ENCODE results near the gene PKD1L1.
"Not testable (repeated sequence)": the region's sequence is repeated elsewhere in the genome, so short reads cannot be mapped to it uniquely, and the experiment has no call there.

PKD1L1 gene

DNA sequence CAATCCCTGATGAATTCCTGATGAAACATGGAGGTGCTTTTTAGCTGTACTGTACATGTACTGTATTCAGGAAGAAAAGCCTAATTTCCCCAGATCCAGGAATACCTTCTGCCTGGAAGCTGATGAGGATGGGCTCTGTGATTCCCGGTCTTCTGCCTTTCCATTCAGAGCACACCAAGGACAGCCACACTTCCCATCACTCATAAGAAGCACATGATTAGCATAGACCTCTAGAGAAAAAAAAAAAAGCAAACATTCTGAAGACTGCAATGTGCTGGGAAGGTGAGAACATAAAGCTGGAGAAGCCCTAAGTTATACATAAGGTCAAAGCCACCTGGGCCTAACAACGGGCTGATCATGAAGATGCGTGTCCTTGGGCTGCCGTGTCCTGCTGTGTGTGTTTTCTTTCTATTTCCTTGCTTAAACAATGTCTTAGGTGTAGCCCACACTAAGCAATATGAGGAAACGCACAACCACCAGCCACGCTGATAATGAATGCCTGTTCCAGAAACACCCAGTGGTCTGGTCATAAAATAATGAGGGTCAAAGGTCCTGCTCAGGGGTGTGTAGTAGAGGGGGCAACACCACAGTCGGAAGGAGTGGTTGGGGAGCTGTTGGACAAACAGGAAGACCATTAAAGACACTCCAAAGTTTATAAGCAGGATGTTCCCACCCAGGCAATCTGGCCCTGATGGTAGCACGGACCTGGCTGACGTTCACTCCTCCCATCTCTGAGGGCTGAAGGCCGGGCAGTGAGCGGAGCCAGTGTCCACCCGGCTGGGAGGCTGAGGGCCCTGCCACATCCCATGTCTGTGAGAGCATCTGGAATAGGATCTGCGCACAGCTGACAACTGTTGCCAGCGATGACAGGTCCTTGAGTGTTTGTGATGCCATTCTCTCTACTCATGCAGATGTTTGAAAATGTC, 7.9 kb downstream of the PKD1L1 start:
- in situ Hi-C loops (cut with HindIII; ENCODE audit: low sequenced_read_pairs) = loop anchor here (5.0 kb wide), 2 partner anchors 37 to 53 kb away; partner anchors contain the start of gene HUS1

DNA sequence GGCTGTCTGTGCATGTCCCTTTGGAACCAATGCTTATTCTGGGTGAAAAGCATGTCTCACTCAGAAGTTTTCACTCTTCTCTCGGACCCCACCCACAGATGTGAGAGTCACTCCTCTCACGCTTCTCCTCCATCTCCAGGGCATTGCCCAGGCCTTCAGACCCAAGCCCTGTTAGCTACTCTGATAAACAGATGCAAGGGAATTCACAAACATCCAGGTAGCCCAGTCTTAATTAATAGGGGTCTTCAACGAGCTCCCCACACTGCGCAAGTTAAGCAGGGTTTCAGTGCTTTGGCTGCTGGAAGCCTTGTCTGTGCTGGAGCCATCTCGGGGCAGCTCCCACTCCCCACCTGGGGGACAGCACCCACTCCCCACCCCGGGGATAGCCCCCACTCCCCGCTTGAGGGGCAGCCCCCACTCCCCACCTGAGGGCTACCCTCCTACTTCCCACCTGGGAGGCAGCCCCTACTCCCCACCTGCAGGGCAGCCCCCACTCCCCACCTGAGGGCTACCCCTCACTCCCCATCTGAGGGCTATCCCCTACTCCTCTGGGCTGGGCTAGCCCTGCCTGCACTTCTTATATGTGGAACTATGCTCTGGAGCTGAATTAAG, 8.7 kb downstream of the PKD1L1 start:
- in situ Hi-C loops (cut with HindIII; ENCODE audit: low sequenced_read_pairs) = loop anchor here (5.0 kb wide), 2 partner anchors 38 to 52 kb away; partner anchors contain the start of gene HUS1

DNA sequence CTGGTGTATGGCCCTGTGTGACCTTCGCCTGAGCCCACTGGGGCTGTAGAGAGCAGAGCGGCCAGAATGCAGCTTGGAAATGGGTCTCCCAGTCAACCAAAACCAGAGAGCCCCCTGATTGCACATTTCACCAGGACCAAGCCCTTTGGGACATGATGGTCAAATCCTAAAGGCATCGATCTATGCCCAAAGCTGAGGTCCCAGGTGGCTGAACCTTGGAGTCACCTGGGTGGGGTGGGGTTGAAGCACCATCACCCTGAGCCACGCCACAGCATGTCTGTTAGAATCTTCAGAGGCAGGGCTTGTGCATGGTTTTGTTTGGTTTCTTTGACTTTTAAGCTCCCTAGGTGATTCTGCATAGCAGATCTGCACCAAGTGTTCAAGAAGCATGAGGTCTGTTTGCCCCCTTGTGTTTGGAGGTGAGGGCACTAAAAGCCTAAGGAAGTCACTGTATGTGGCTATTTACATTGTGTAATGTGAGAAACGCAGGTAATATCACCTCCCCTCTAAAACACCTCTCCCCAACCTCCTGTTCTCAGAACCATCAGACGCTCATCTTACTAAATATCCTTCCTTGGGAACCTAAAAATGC, 9.6 kb downstream of the PKD1L1 start:
- in situ Hi-C loops (cut with HindIII; ENCODE audit: low sequenced_read_pairs) = no loop called here

DNA sequence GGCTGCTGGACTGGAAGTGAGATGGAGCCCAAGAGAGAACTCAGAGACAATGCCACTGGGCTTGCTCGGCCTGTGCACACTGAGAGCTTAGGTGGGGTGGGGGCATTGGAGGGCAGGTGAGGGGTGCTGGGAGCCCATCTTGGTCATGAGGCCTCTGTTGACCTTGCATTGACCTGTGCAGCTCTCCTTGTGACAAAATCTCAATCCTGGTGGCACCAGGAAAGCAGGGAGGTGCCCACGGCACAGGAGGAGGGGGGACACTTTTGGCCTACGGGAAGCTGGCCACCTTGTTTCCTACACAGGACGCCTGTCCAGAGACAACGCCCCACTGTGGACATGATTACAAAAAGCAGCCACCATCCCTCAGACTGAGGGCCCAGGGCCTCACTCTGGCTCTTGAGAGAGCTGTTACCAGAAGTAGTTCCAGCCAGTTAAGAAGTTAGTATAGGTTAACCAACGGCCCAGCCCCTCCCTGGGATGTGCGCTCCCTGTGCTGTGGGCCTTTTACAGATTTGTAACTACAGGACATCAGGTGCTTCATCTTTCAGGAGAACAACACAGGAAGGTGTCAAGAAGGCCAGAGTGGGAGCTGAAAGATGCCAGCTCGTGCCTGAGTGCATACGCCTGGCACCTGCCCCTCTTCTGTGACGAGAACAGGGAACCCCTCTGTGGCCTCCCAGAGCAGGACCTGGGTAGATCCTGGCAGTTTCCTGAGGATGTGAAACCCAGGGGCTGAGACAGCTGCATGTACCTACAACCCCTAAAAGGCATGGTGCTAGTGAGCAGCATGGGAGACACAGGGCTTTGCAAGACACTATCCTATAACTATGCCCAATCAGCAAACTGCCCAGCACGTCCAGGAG, 10.3 kb downstream of the PKD1L1 start:
- in situ Hi-C loops (cut with HindIII; ENCODE audit: low sequenced_read_pairs) = no loop called here

DNA sequence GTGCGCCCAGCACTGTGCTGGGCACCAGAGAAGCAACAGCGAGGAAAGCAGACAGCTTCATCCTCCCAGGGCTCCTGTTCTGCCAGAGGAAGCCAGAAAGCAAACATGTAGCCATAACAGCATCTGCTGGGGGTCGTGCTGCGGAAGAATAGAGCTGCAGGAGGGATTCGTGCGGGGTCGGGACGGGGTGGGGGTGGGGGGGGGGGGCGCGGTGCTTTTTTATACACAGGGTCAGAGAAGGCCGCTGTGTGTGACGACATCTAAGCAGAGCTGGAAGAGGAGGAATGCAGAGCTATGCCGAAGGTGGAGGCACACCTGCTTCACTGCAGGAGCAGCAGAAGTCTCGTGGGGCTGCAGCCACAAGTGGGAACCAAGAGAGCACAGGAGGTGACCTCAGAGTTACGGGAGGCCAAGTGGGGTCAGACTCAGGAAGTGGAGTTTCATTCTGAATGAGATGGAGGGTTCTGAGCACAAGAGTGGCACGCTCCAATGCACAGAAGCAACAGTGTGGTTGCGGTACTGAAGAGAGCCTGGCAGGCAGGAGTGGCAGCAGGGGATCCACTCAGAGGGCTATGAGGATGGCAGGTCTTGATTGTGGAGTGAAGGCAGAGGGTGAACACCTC, 11.1 kb downstream of the PKD1L1 start:
- in situ Hi-C loops (cut with HindIII; ENCODE audit: low sequenced_read_pairs) = no loop called here

DNA sequence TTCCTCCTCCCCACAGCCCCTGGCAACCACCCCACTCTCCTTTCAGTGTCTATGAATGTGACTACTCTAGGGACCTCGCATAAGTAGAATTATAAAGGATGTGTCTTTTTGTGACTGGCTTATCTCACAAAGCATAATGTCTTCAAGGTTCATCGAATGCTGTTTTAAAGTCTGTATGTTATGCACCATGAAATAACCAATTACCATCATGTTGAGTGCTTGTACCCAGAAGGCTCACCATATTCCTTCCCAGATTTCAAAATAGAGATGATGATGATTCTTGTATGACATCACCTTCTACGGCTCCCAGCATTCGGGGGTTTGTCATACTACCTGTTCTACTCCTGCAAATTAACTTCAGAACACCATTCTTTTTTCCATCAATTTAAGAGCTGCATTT, 11.9 kb downstream of the PKD1L1 start:
- in situ Hi-C loops (cut with HindIII; ENCODE audit: low sequenced_read_pairs) = no loop called here

DNA sequence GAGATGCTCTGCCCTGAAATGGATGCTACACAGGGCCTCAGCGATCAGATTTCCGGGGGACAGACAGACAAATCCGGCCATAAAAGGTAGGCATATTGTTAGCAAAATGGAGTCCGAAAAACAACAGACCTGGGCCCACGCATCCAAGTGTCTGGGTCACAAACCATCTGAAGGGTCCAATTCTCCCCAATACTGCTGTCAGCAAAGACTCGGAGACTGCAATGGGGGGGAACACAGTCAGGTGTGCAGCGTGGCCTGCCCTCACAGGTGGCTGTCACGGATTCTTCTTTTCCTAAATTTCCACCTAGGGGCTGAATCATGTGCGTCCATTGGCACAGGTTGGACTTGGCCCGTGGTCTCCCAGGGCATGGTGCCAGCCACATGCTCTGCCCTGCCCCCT, 12.9 kb downstream of the PKD1L1 start:
- in situ Hi-C loops (cut with HindIII; ENCODE audit: low sequenced_read_pairs) = no loop called here

DNA sequence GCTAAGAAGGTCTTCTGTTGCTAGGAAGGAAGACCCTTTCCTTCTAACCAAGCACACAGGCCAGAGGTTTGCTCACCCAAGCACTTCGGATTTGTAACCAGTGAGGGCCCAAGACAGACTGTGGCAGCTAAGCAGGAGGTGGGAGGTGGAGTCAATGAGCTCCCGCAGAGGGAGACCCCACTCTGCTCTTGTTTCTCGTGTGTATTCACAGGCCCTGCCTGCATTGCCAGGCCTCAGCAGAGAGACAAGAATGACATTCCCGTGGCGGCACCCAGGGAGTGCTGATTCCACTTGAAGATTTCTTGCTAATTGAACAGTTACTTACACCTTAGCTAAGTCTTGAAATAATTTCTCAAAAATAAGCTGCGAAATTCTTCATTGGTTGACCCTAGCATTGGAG, 13.4 kb downstream of the PKD1L1 start:
- in situ Hi-C loops (cut with HindIII; ENCODE audit: low sequenced_read_pairs) = no loop called here

DNA sequence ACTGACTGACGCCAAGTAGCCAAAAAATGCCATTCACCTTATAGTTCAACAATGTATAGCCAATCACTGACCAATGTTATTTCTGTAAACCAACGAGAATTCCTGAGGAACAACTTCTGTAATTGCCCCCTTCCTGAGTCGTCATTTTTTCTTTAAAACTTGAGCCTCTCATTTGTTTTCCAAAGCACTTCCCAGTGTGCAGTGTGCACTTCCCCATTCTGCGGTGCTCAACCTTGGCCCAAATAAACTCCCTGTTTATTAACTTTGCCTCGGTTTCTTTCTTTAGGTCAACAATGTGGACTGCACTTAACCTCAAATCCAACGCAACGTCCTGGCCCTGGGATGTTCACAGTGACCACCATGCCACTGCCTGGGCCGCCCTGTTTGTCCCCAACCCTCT, 15.1 kb downstream of the PKD1L1 start:
- in situ Hi-C loops (cut with HindIII; ENCODE audit: low sequenced_read_pairs) = no loop called here

DNA sequence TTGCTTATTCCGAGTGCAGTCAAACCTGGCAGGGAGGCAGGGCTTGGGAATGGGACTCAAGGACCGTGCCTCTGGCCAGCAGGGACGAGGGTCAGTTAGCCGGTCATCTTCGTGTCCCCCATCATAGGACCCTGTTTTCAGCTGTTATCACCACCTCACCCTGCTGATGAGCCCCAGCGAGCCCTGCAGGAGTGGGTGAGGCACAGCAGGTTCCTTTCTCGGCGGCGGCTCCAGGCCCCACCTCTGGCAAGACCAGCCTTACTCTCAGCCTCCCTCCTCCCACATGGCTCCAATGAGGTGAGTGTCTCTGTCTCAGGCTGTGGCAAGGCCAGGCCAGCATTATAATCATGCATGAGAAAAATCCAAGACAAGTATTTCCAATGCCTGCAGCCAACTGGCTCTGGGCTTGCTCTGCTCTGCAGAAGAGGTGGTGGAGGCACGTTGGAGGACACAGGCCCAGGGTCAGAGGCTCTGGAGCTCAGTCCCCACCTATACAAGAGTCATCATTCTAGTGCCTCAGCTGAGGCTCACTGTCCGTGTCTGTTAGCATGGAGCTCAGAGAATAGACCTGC, 15.7 kb downstream of the PKD1L1 start:
- in situ Hi-C loops (cut with HindIII; ENCODE audit: low sequenced_read_pairs) = no loop called here

DNA sequence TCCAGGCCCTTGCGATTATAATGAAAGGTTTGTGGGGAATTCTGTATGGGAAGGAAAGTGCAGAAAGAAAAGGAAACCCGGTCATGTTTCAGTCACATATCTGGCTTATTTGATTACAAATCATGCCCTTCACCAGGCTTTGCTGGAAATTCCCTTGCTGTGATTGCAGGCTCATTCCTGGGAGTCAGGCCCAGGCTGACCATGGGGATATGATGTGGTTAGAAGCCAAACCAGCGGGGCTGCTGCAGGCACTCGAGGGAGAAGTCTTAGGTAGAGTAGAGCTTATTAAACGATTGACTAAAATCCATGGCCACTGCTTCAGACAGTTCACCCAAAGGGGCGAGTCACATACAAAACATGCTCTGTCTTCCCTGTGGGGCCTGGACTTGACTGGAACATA, 16.2 kb downstream of the PKD1L1 start:
- in situ Hi-C loops (cut with HindIII; ENCODE audit: low sequenced_read_pairs) = no loop called here

DNA sequence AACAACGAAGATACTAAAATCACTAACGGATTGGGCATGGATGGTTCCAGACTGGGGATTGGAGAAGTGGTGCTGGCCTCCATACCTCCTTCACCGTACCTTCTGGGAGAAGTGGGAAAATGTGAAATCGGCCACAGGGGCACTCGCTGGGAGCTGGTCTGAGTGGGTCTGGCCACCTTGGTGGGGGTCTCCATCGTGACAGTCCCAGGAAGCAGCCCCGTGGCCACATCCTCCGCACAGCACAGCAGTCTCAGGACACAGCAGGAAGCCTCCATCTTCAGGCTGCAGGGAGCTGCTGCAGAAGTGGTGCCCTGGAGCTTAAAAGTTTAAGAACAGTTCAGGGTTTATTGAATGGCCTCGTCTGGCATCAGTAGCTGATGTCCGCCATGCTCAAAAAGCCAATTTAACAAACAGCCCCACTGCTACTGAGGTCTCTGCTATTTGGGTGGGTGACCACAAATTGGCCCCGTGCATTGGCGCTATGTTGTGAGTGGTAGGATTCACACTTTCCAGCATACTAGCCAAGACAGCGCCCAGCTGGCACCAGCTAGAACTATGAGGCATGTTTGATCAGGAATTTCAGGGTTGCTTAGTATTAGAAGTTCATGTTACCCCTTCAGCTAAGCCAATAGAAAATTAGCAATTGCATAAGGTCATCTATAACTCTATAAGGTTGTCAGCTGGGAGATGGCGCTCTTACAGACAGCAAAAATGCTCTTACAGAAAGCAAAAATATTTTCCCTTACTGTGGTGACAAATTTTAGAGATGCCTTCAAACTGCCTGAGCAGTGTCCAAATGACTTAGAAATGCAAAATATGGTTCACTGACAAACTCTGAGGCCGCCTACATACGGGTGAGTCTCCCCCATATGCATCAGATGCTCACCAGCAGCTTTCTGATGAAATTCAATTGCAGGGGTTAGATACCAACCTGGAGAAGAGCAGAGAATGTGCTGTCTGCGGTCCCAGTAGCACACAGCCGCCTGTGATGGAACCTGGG, 17.0 kb downstream of the PKD1L1 start:
- in situ Hi-C loops (cut with HindIII; ENCODE audit: low sequenced_read_pairs) = no loop called here

DNA sequence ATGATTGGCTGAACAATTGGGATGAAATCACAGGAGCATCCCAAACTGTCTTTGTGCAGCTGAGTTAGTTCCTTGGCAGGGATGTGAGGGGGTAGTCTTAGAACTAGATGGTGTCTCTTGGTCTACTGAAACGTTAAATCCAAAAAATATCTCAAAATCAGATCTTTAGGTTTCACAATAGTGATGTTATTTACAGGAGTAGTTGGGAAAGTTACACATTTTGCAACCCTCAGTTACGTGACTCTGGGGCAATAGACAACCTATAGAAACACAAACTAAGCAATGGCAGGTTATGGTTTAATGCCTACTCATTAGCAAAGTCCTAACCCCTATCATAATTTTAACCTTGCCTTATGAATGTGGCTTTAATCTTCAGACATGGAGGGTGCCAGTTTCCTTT, 24.0 kb downstream of the PKD1L1 start:
- in situ Hi-C loops (cut with HindIII; ENCODE audit: low sequenced_read_pairs) = no loop called here

DNA sequence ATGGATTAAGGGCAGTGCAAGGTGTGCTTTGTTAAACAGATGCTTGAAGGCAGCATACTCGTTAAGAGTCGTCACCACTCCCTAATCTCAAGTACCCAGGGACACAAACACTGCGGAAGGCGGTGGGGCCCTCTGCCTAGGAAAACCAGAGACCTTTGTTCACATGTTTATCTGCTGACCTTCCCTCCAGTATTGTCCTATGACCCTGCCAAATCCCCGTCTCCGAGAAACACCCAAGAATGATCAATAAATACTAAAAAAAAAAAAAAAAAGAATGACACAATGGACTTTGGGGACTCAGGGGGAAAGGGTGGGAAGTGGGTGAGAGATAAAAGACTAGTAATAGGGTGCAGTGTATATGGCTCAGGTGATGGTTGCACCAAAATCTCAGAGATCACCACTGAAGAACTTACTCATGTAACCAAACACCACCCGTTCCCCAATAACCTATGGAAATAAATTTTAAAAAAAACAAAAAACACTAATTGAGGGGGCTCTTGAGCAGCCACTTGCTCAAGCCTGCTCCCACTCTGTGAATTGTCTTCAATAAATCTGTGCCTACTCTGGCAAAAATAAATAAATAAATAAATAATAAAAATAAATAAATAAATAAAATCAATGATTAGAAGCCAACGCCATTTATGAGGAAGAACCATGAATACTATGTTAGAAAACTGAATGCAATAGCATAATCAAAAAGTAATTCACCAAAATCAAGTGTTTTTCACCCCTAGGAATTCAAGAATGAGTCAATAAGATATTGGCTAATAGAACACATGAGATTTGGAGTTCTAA, 25.0 kb downstream of the PKD1L1 start:
- in situ Hi-C loops (cut with HindIII; ENCODE audit: low sequenced_read_pairs) = not testable (repeated sequence)

DNA sequence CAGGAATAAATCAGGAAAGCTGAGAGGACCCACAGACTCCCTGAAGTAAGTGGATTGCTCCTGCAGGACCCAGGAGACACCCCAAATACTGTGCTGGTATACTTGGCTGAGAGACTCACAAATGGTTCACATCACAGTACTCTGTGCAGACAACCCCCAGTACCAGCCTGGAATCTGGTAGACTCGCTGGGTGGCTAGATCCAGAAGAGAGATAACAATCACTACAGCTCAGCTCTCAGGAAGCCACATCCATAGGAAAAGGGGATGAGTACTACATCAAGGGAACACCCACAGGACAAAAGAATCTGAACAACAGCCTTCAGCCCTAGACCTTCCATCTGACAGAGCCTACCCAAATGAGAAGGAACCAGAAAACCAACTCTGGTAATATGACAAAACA, 31.8 kb downstream of the PKD1L1 start:
- in situ Hi-C loops (cut with HindIII; ENCODE audit: low sequenced_read_pairs) = not testable (repeated sequence)

DNA sequence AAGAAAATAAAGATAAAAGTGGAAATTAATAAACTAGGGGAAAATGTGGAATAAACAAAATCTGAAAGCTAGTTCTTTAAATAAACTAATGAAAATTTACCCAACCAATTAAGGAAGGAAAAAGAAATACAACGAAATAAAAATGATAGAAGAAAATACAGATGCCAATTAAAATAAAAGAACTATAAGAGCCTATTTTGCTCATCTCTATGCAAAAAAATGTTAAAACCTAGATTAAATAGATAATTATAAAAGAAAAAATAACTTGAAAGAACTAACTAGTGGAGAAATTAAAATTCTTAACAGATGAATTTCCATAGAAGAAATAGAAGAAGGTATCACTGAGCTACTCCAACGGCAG, 32.7 kb downstream of the PKD1L1 start:
- in situ Hi-C loops (cut with HindIII; ENCODE audit: low sequenced_read_pairs) = no loop called here

DNA sequence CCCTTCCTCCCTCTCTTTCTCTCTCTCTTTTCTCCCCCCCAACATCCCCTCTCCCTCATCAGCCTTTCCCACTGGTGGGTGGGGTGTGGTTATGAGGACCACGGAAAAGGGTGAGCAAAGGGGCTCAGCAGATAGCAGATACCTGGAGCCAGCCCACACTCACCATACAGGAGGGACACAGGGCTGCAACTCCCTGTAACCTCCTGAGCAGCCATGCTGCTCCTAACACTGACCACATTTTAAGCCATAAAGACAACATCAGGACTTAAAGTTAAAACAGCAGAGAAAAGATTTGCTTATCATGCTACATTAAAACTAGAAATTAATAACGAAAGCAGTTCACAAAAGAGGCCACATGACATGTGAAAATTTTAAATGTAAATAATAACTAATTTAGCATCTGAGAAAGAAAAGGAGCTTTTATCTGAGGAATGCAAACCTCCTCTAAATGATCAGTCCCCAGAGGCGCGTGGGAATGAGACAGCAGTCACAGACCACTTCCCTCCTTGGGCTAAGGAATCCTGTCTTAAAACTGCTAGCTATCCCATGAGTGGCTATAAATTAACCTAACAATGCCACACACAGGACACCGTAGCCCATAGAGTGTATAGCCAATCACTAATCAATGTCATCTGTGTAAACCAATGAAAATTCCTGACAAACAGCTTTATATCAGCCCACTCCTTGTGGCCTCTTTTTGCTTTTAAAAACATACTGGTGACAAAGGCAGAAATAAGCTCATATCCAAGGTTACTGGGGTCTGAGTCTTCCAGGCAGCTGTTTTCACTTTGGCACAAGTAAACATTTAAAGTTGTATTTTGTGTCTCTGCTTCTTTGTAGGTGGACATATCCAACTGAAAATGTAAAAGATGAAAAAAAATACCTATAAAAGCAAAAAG, 33.3 kb downstream of the PKD1L1 start:
- in situ Hi-C loops (cut with HindIII; ENCODE audit: low sequenced_read_pairs) = no loop called here

Measured in endothelial cell of hepatic sinusoid (primary cell).